CD4-positive, alpha-beta T cell treated with Interleukin-4 for 4 hours (primary cell): ENCODE results near the gene MTARC1.

ENCODE experiments used
- DNase-seq: peaks from one replicate; pipeline ENCODE4 v3.0.0-alpha.2; 2020

The MTARC1 gene

GRCh38 chr1:220786337-220787068 lies at the start of gene MTARC1:
Gene MTARC1 (plus strand): TSS chr1:220786913. CDS start chr1:220786945, 32 bp downstream.
- DNase-seq, result no peak

GRCh38 chr1:220741349-220741748 lies 45.4 kb upstream of the MTARC1 start:
- no peak for DNase-seq

GRCh38 chr1:220741825-220742224 lies 44.9 kb upstream of the MTARC1 start:
- DNase-seq, result no peak

GRCh38 chr1:220742520-220742919 lies 44.2 kb upstream of the MTARC1 start:
- DNase-seq, result no peak

GRCh38 chr1:220746851-220747250 lies 39.9 kb upstream of the MTARC1 start:
- no peak for DNase-seq

GRCh38 chr1:220747437-220748088 lies 39.1 kb upstream of the MTARC1 start:
- no peak for DNase-seq

- no peak for DNase-seq
Observed at GRCh38 chr1:220748089-220748934, 38.4 kb upstream of the MTARC1 start, which contains the start of gene MTARC2. Gene MTARC2 (plus strand): TSS chr1:220748322. CDS start chr1:220748532, 210 bp downstream.

GRCh38 chr1:220748936-220749335 lies 37.8 kb upstream of the MTARC1 start:
- no peak for DNase-seq

- DNase-seq, result no peak
Observed at GRCh38 chr1:220750131-220750515, 36.6 kb upstream of the MTARC1 start.

- no peak for DNase-seq
Observed at GRCh38 chr1:220751111-220751510, 35.6 kb upstream of the MTARC1 start.

GRCh38 chr1:220754212-220754917 lies 32.3 kb upstream of the MTARC1 start:
- DNase-seq, result no peak

- no peak for DNase-seq
Observed at GRCh38 chr1:220754918-220755295, 31.8 kb upstream of the MTARC1 start.

GRCh38 chr1:220755309-220755708 lies 31.4 kb upstream of the MTARC1 start:
- DNase-seq, result no peak

GRCh38 chr1:220757441-220757840 lies 29.3 kb upstream of the MTARC1 start:
- no peak for DNase-seq

- no peak for DNase-seq
Observed at GRCh38 chr1:220759147-220759546, 27.6 kb upstream of the MTARC1 start.

GRCh38 chr1:220761688-220762427 lies 24.9 kb upstream of the MTARC1 start:
- no peak for DNase-seq

GRCh38 chr1:220764757-220765156 lies 22.0 kb upstream of the MTARC1 start:
- no peak for DNase-seq

- DNase-seq, result no peak
Observed at GRCh38 chr1:220767312-220768125, 19.2 kb upstream of the MTARC1 start.

GRCh38 chr1:220768126-220768601 lies 18.5 kb upstream of the MTARC1 start:
- no peak for DNase-seq

GRCh38 chr1:220769205-220769604 lies 17.5 kb upstream of the MTARC1 start:
- no peak for DNase-seq
